Immature natural killer cell (primary cell): ENCODE measurements around the gene UIMC1. TPM values are rescaled to one million over a fixed set of nuclear protein-coding genes. Genes with fewer than 3 reads are reported as not detected.
A peak's percentile ranks its signal among the peaks of the same experiment; 100 is the strongest.
"Not testable (repeated sequence)": the region's sequence is repeated elsewhere in the genome, so short reads cannot be mapped to it uniquely, and the experiment has no call there.

Experiments
- DNase-seq, 3 donors: peaks; one replicate each; pipeline ENCODE4 v3.0.0; 2022; ENCODE audit warnings: mixed read lengths in 1 of 3
- H3K27ac Mint-ChIP-seq, 6 donors: one replicate each; pipeline ENCODE4 v1.8.0; 2020; ENCODE audit warnings: mixed read lengths in 6 of 6, mild to moderate bottlenecking in 5 of 6, inconsistent platforms in 4 of 6, moderate library complexity in 3 of 6
- H3K27me3 Mint-ChIP-seq, 3 donors: one replicate each; pipeline ENCODE4 v1.8.0; 2020 to 2021; ENCODE audit warnings: low read depth in 3 of 3, mild to moderate bottlenecking in 3 of 3, mixed read lengths in 3 of 3, moderate library complexity in 3 of 3, inconsistent platforms in 1 of 3
- H3K36me3 Mint-ChIP-seq, 3 donors: one replicate each; pipeline ENCODE4 v1.8.0; 2020; ENCODE audit warnings: mixed read lengths in 3 of 3, inconsistent platforms in 2 of 3, mild to moderate bottlenecking in 2 of 3
- H3K4me1 Mint-ChIP-seq, 2 donors: one replicate each; pipeline ENCODE4 v1.8.0; 2020; ENCODE audit warnings: inconsistent platforms in 2 of 2, mild to moderate bottlenecking in 2 of 2, mixed read lengths in 2 of 2, moderate library complexity in 1 of 2
- H3K4me3 Mint-ChIP-seq, 5 donors: one replicate each; pipeline ENCODE4 v1.8.0; 2020; ENCODE audit warnings: mild to moderate bottlenecking in 5 of 5, mixed read lengths in 5 of 5, inconsistent platforms in 3 of 5, moderate library complexity in 3 of 5
- H3K9me3 Mint-ChIP-seq, 6 donors: one replicate each; pipeline ENCODE4 v1.8.0; 2020; ENCODE audit warnings: mild to moderate bottlenecking in 6 of 6, mixed read lengths in 6 of 6, inconsistent platforms in 4 of 6, moderate library complexity in 3 of 6
- polyA plus RNA-seq, 3 donors: library from polyadenylated mRNA; unstranded; fragments of 300-500 nt; fragmentation: Illumina TruSeq; gene quantifications; one replicate each; pipeline ENCODE4 v1.2.3, GENCODE V29; 2021

UIMC1 gene
- polyA plus RNA-seq, 3 donors from 2014 or later, result 12.8 to 21.5 (median 14.9) TPM

- H3K27me3 Mint-ChIP-seq, result peaks cover 28 to 43% (median 30%) of the 10 kb centered on the region in 3 donors
Measured at GRCh38 chr5:176870644-176871043, 135.9 kb downstream of the UIMC1 start.

GRCh38 chr5:176870110-176870591 is 136.4 kb downstream of the UIMC1 start:
- Mint-ChIP-seq H3K9me3 (peaks cover 0 to 6% (median 4%) of the 10 kb centered on the region in 6 donors), H3K36me3 (no peaks in the 10 kb centered on the region), H3K4me3 (no peak overlapping the region), H3K4me1 (peaks cover 12 to 13% of the 10 kb centered on the region in 2 donors), H3K27me3 (peaks cover 24 to 43% (median 26%) of the 10 kb centered on the region in 3 donors), H3K27ac (no peak overlapping the region)
- no peak for DNase-seq

More at GRCh38 chr5:176870644-176871043, 135.9 kb downstream of the UIMC1 start:
- H3K4me1 Mint-ChIP-seq, result peaks cover 17 to 18% of the 10 kb centered on the region in 2 donors
- peak; percentile 15 to 26 (median 21) for DNase-seq
- not testable (repeated sequence) for H3K36me3 Mint-ChIP-seq, H3K4me3 Mint-ChIP-seq, H3K9me3 Mint-ChIP-seq
- peak overlapping the region in 3 of 6 donors; percentile 40 to 57 (median 51) for H3K27ac Mint-ChIP-seq

GRCh38 chr5:176869501-176870109 is 137.0 kb downstream of the UIMC1 start:
- no peak for DNase-seq
- H3K4me3 Mint-ChIP-seq, result no peak overlapping the region
- H3K9me3 Mint-ChIP-seq, result peaks cover 0 to 5% (median 4%) of the 10 kb centered on the region in 6 donors
- peaks cover 20 to 40% (median 23%) of the 10 kb centered on the region in 3 donors for H3K27me3 Mint-ChIP-seq
- peaks cover 9 to 10% of the 10 kb centered on the region in 2 donors for H3K4me1 Mint-ChIP-seq
- no peaks in the 10 kb centered on the region for H3K36me3 Mint-ChIP-seq
- no peak overlapping the region for H3K27ac Mint-ChIP-seq

GRCh38 chr5:176868731-176869130 is 137.8 kb downstream of the UIMC1 start:
- Mint-ChIP-seq H3K36me3 (no peaks in the 10 kb centered on the region), H3K27ac (peak overlapping the region in 1 of 6 donors; percentile 40), H3K4me3 (no peak overlapping the region), H3K9me3 (peaks cover 0 to 5% (median 4%) of the 10 kb centered on the region in 6 donors), H3K4me1 (peaks cover 7 to 10% of the 10 kb centered on the region in 2 donors), H3K27me3 (peaks cover 18 to 33% (median 21%) of the 10 kb centered on the region in 3 donors)
- no peak for DNase-seq

GRCh38 chr5:176868126-176868525 is 138.5 kb downstream of the UIMC1 start:
- Mint-ChIP-seq H3K4me3 (no peak overlapping the region), H3K27ac (no peak overlapping the region)
- DNase-seq, result no peak

GRCh38 chr5:176866707-176867310 is 139.8 kb downstream of the UIMC1 start:
- Mint-ChIP-seq H3K9me3 (no peaks in the 10 kb centered on the region), H3K4me1 (peaks cover 5 to 6% of the 10 kb centered on the region in 2 donors), H3K27ac (no peak overlapping the region), H3K27me3 (peaks cover 8 to 19% (median 12%) of the 10 kb centered on the region in 3 donors), H3K4me3 (no peak overlapping the region), H3K36me3 (no peaks in the 10 kb centered on the region)
- DNase-seq, result no peak

More at GRCh38 chr5:176868126-176868525, 138.5 kb downstream of the UIMC1 start:
- no peaks in the 10 kb centered on the region for H3K36me3 Mint-ChIP-seq
- peaks cover 0 to 2% (median 2%) of the 10 kb centered on the region in 6 donors for H3K9me3 Mint-ChIP-seq
- H3K4me1 Mint-ChIP-seq, result peaks cover 6% of the 10 kb centered on the region in 2 donors
- peaks cover 16 to 29% (median 19%) of the 10 kb centered on the region in 3 donors for H3K27me3 Mint-ChIP-seq

GRCh38 chr5:176865964-176866363 is 140.6 kb downstream of the UIMC1 start:
- Mint-ChIP-seq H3K36me3 (no peaks in the 10 kb centered on the region), H3K4me1 (peaks cover 5 to 6% of the 10 kb centered on the region in 2 donors), H3K27me3 (peaks cover 8 to 18% (median 12%) of the 10 kb centered on the region in 3 donors), H3K27ac (no peak overlapping the region), H3K9me3 (no peaks in the 10 kb centered on the region), H3K4me3 (no peak overlapping the region)
- DNase-seq, result no peak

- H3K27ac Mint-ChIP-seq, result no peak overlapping the region
- H3K9me3 Mint-ChIP-seq, result no peaks in the 10 kb centered on the region
- H3K36me3 Mint-ChIP-seq, result no peaks in the 10 kb centered on the region
- peaks cover 4 to 15% (median 8%) of the 10 kb centered on the region in 3 donors for H3K27me3 Mint-ChIP-seq
- H3K4me3 Mint-ChIP-seq, result no peak overlapping the region
- H3K4me1 Mint-ChIP-seq, result no peaks in the 10 kb centered on the region
- DNase-seq, result no peak
Measured at GRCh38 chr5:176864755-176865154, 141.8 kb downstream of the UIMC1 start.

GRCh38 chr5:176863765-176864098 is 142.8 kb downstream of the UIMC1 start:
- no peak overlapping the region for H3K4me3 Mint-ChIP-seq
- H3K27ac Mint-ChIP-seq, result no peak overlapping the region
- no peak for DNase-seq
- no peaks in the 10 kb centered on the region for H3K4me1 Mint-ChIP-seq
- H3K27me3 Mint-ChIP-seq, result peaks cover 4 to 15% (median 8%) of the 10 kb centered on the region in 3 donors
- H3K36me3 Mint-ChIP-seq, result no peaks in the 10 kb centered on the region
- no peaks in the 10 kb centered on the region for H3K9me3 Mint-ChIP-seq

- DNase-seq, result no peak
- H3K4me3 Mint-ChIP-seq, result no peak overlapping the region
- H3K27me3 Mint-ChIP-seq, result peaks cover 4 to 15% (median 6%) of the 10 kb centered on the region in 3 donors
- H3K27ac Mint-ChIP-seq, result no peak overlapping the region
- H3K9me3 Mint-ChIP-seq, result no peaks in the 10 kb centered on the region
- no peaks in the 10 kb centered on the region for H3K36me3 Mint-ChIP-seq
- no peaks in the 10 kb centered on the region for H3K4me1 Mint-ChIP-seq
Measured at GRCh38 chr5:176863041-176863764, 143.4 kb downstream of the UIMC1 start.

GRCh38 chr5:176862330-176862995 is 144.1 kb downstream of the UIMC1 start:
- Mint-ChIP-seq H3K27ac (no peak overlapping the region), H3K9me3 (no peaks in the 10 kb centered on the region), H3K4me1 (no peaks in the 10 kb centered on the region), H3K27me3 (peaks cover 1 to 12% (median 6%) of the 10 kb centered on the region in 3 donors), H3K4me3 (no peak overlapping the region), H3K36me3 (no peaks in the 10 kb centered on the region)
- DNase-seq, result no peak

GRCh38 chr5:176861276-176861675 is 145.3 kb downstream of the UIMC1 start:
- H3K27me3 Mint-ChIP-seq, result peaks cover 1 to 8% (median 6%) of the 10 kb centered on the region in 3 donors
- H3K27ac Mint-ChIP-seq, result no peak overlapping the region
- H3K4me3 Mint-ChIP-seq, result no peak overlapping the region
- H3K4me1 Mint-ChIP-seq, result no peaks in the 10 kb centered on the region
- H3K36me3 Mint-ChIP-seq, result no peaks in the 10 kb centered on the region
- no peak for DNase-seq
- H3K9me3 Mint-ChIP-seq, result no peaks in the 10 kb centered on the region

- DNase-seq, result no peak
- no peaks in the 10 kb centered on the region for H3K36me3 Mint-ChIP-seq
- H3K9me3 Mint-ChIP-seq, result no peaks in the 10 kb centered on the region
Measured at GRCh38 chr5:176860381-176860780, 146.2 kb downstream of the UIMC1 start.

More at GRCh38 chr5:176860381-176860780, 146.2 kb downstream of the UIMC1 start:
- Mint-ChIP-seq H3K4me3 (no peak overlapping the region), H3K27ac (peak overlapping the region in 1 of 6 donors; percentile 50), H3K27me3 (peaks cover 0 to 6% (median 2%) of the 10 kb centered on the region in 3 donors), H3K4me1 (no peaks in the 10 kb centered on the region)
